Spleen (tissue), 11 donors: ENCODE measurements around the gene NUP107. TPM values are rescaled to one million over a fixed set of nuclear protein-coding genes. Genes with fewer than 3 reads are reported as not detected.

ENCODE experiments used
- DNase-seq: peaks from one replicate; pipeline ENCODE4 v3.0.0-alpha.2; 2020
- H3K27ac ChIP-seq, 8 donors: fragments of 200-600 bp; sonication (generic) in 7 of 8; 1 replicate in 4 of 8; 2 replicates in 4 of 8; pipeline versions ENCODE4 v1.5.0 to v1.8.0; 2016 to 2021; ENCODE audit warnings: inconsistent platforms in 4 of 8, mild to moderate bottlenecking in 4 of 8, moderate library complexity in 1 of 8
- H3K27me3 ChIP-seq, 7 donors: fragments of 200-600 bp; sonication (generic) in 6 of 7; replicated peaks in 1 of 7; 1 replicate in 4 of 7; 2 replicates in 3 of 7; pipeline versions ENCODE4 v1.5.0 to v1.8.0; 2016 to 2021; ENCODE audit warnings: inconsistent platforms in 3 of 7, mild to moderate bottlenecking in 1 of 7
- H3K36me3 ChIP-seq, 6 donors: fragments of 200-600 bp; sonication (generic) in 5 of 6; 1 replicate in 4 of 6; 2 replicates in 2 of 6; pipeline versions ENCODE4 v1.5.0 to v1.8.0; 2016 to 2021; ENCODE audit warnings: inconsistent platforms in 2 of 6
- H3K4me1 ChIP-seq, 6 donors: fragments of 200-600 bp; sonication (generic) in 5 of 6; 1 replicate in 3 of 6; 2 replicates in 3 of 6; pipeline versions ENCODE4 v1.5.0 to v1.8.0; 2016 to 2021; ENCODE audit warnings: inconsistent platforms in 3 of 6
- H3K4me3 ChIP-seq, 8 donors: fragments of 200-600 bp; sonication (generic) in 7 of 8; 1 replicate in 4 of 8; 2 replicates in 4 of 8; pipeline versions ENCODE4 v1.5.0 to v1.8.0; 2016 to 2021; ENCODE audit warnings: inconsistent platforms in 4 of 8, mild to moderate bottlenecking in 4 of 8, moderate library complexity in 2 of 8
- H3K9me3 ChIP-seq, 8 donors: fragments of 200-600 bp; sonication (generic) in 7 of 8; 1 replicate in 4 of 8; 2 replicates in 4 of 8; pipeline versions ENCODE4 v1.5.0 to v1.8.0; 2016 to 2021; ENCODE audit warnings: inconsistent platforms in 4 of 8
- POLR2A ChIP-seq, 3 donors: fragments of 450-650 bp; IDR thresholded peaks; one replicate each; pipeline ENCODE4 v1.5.1; 2017; ENCODE audit warnings: antibody characterized with exemption in 3 of 3, mild to moderate bottlenecking in 1 of 3
- POLR2AphosphoS5 ChIP-seq, 3 donors: sonication (generic); formaldehyde crosslinking; IDR thresholded peaks; one replicate each; pipeline ENCODE4 v1.5.1; 2017; ENCODE audit warnings: antibody characterized with exemption in 3 of 3
- WGBS, 5 donors: extraction: QIAGEN DNeasy Blood & Tissue Kit in 3 of 5; methylation state at CpG; one replicate each; pipeline versions ENCODE4 v1.1.5 to v1.1.7; 2013 to 2018; 5-methylcytosine and 5-hydroxymethylcytosine counted together
- intact Hi-C: fragments of 100-400 bp; cut with DNase I; formaldehyde crosslinking; loops from one replicate; pipeline ENCODE4 v1.15.0; 2023; ENCODE audit warnings: low total_unique reads
- polyA plus RNA-seq, 3 donors: library from polyadenylated mRNA; stranded (reverse); fragments of 200-250 nt; gene quantifications; one replicate each; pipeline ENCODE4 v1.2.1, GENCODE V29; 2013
- total RNA-seq, 7 donors: library from RNA; depleted of rRNA in 3 of 7; stranded (reverse); fragments of >200 nt in 3 of 7; fragmentation: NEBNext Ultra II Directional in 4 of 7; extraction: Animal tissue kit (Norgen Biotek cat#: 25700) in 4 of 7; gene quantifications; one replicate each; pipeline versions ENCODE4 v1.1.0 to v1.2.1, GENCODE V29; 2016 to 2021
- TF ChIP-seq, protein P1 (sequence below), 11 experiments: fragments of 200-600 bp in 7 of 11; fragments of 450-650 bp in 4 of 11; sonication (generic) in 4 of 11; IDR thresholded peaks in 8 of 11; conservative IDR thresholded peaks in 3 of 11; 1 replicate in 7 of 11; 2 replicates in 4 of 11; pipeline versions ENCODE4 v1.4.0 to v1.8.0; 2016 to 2021; ENCODE audit warnings: antibody characterized with exemption in 11 of 11, inconsistent platforms in 4 of 11, mild to moderate bottlenecking in 1 of 11
- donor health status: healthy with polysubstance abuse.
- donor health status: DM: no; HTN: no; CAD: no; lungs with moderate emphysema.
- donor health status: DM: no; HTN: no; CAD: no.
- donor health status: Bipolar disorder and iron deficiency.
- donor health status: healthy.
- donor health status: DM: no; HTN: no; CAD: no.
- donor health status: DM: yes; HTN: yes; CAD: no.

Gene NUP107
- total and polyA plus RNA-seq, 10 donors: 19.7 to 61.4 (median 50.5) TPM

DNA sequence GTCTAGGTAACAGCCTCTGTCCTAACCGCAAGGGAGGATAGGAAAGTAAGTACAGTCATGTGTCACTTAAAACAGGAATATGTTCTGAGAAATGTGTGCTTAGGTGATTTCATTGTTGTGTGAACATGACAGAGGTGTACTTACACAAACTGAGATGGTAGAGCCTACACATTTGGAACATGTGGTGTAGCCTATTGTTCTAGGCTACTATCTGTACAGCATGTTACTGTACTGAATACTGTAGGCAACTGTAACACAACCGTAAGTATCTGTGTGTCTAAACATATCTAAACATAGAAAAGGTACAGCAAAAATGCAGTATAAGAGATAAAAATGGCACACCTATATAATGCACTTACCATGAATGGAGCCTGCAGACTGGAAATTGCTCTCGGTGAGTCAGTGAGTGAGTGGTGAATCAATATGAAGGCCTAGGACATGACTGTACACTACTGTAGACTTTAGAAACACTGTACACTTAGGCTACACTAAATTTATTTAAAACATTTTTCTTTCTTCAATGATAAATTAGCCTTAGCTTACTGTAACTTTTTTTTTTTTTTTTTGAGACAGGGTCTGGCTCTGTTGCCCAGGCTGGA is 108.0 kb downstream of the NUP107 start:
- WGBS, 5 donors: 94 to 99% (median 96%) methylated on average over 3 of the region's 3 CpGs
- H3K4me1 ChIP-seq: no peaks in the 10 kb centered on the region
- no peak overlapping the region for H3K4me3 ChIP-seq
- H3K9me3 ChIP-seq: no peaks in the 10 kb centered on the region
- DNase-seq: no peak
- H3K27me3 ChIP-seq: no peaks in the 10 kb centered on the region
- H3K27ac ChIP-seq: no peak overlapping the region
- H3K36me3 ChIP-seq: no peaks in the 10 kb centered on the region
- TF ChIP-seq, protein P1, sequence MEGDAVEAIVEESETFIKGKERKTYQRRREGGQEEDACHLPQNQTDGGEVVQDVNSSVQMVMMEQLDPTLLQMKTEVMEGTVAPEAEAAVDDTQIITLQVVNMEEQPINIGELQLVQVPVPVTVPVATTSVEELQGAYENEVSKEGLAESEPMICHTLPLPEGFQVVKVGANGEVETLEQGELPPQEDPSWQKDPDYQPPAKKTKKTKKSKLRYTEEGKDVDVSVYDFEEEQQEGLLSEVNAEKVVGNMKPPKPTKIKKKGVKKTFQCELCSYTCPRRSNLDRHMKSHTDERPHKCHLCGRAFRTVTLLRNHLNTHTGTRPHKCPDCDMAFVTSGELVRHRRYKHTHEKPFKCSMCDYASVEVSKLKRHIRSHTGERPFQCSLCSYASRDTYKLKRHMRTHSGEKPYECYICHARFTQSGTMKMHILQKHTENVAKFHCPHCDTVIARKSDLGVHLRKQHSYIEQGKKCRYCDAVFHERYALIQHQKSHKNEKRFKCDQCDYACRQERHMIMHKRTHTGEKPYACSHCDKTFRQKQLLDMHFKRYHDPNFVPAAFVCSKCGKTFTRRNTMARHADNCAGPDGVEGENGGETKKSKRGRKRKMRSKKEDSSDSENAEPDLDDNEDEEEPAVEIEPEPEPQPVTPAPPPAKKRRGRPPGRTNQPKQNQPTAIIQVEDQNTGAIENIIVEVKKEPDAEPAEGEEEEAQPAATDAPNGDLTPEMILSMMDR (IDR thresholded peaks at IDR 0.05 in 8 of 11, conservative IDR thresholded peaks at IDR 0.05 in 3 of 11): no peak
- no peak for TF ChIP-seq POLR2A (IDR thresholded peaks at IDR 0.05)
- no peak for TF ChIP-seq POLR2AphosphoS5 (IDR thresholded peaks at IDR 0.05)
- intact Hi-C loops: no loop called here

Other genes with a start within 250 kb of the NUP107 start
- 100 to 1,000 TPM; 178 to 321 (median 249) TPM for gene RAP1B, start 76.1 kb upstream of the NUP107 start, total RNA-seq
- 100 to 1,000 TPM; 107 to 157 (median 132) TPM for gene RAP1B, start 76.1 kb upstream of the NUP107 start, polyA plus RNA-seq
- gene SLC35E3, start 59.2 kb downstream of the NUP107 start, total RNA-seq: 10 to 100 TPM in 3 of 7 donors, 1 to 10 TPM in 4; 4.8 to 16.1 (median 7.8) TPM
- 1 to 10 TPM; 4.8 to 5.7 (median 5.1) TPM for gene SLC35E3, start 59.2 kb downstream of the NUP107 start, polyA plus RNA-seq
- 100 to 1,000 TPM in 5 of 7 donors, 10 to 100 TPM in 2; 98.9 to 248 (median 125) TPM for gene MDM2, start 121.2 kb downstream of the NUP107 start, total RNA-seq
- 10 to 100 TPM; 41.5 to 77.4 (median 52.7) TPM for gene MDM2, start 121.2 kb downstream of the NUP107 start, polyA plus RNA-seq
- 100 to 1,000 TPM in 4 of 7 donors, 10 to 100 TPM in 3; 14.3 to 189 (median 127) TPM for gene CPM, start 246.2 kb downstream of the NUP107 start, total RNA-seq
- gene CPM, start 246.2 kb downstream of the NUP107 start, polyA plus RNA-seq: 10 to 100 TPM in 1 of 3 donors, 1 to 10 TPM in 2; 3.5 to 24.6 (median 7.5) TPM